IPS DF 6.9 (cell line): ENCODE data around the gene RBM19.

ENCODE experiments used
- DNase-seq: peaks from one replicate; pipeline ENCODE4 v3.0.0-alpha.2; 2013; ENCODE audit warnings: low read depth, low spot score
- H3K27ac ChIP-seq: one replicate; pipeline ENCODE4 v1.5.1; 2013; ENCODE audit warnings: low read length, control low read depth
- H3K27me3 ChIP-seq: 2 replicates; pipeline ENCODE4 v1.6.1; 2013; ENCODE audit warnings: mild to moderate bottlenecking, low read length; ENCODE audit not compliant: control insufficient read depth, insufficient read depth
- H3K36me3 ChIP-seq: 2 replicates; pipeline ENCODE4 v1.6.1; 2013; ENCODE audit warnings: low read length; ENCODE audit not compliant: control insufficient read depth, insufficient read depth
- H3K4me1 ChIP-seq: 2 replicates; pipeline ENCODE4 v1.6.1; 2013; ENCODE audit warnings: low read length; ENCODE audit not compliant: control insufficient read depth, insufficient read depth
- H3K4me3 ChIP-seq: 2 replicates; pipeline ENCODE4 v1.5.1; 2013; ENCODE audit warnings: mild to moderate bottlenecking, low read length
- H3K9me3 ChIP-seq: 2 replicates; pipeline ENCODE4 v1.6.1; 2013; ENCODE audit warnings: low read length, inconsistent platforms; ENCODE audit not compliant: control insufficient read depth, insufficient read depth
- WGBS: extraction: QIAGEN DNeasy Blood & Tissue Kit; methylation state at CpG from one replicate; pipeline ENCODE4 v1.1.7; 2013; ENCODE audit warnings: mixed read lengths, missing lambda C conversion rate; ENCODE audit not compliant: insufficient read length, insufficient coverage; 5-methylcytosine and 5-hydroxymethylcytosine counted together

Gene RBM19

DNA sequence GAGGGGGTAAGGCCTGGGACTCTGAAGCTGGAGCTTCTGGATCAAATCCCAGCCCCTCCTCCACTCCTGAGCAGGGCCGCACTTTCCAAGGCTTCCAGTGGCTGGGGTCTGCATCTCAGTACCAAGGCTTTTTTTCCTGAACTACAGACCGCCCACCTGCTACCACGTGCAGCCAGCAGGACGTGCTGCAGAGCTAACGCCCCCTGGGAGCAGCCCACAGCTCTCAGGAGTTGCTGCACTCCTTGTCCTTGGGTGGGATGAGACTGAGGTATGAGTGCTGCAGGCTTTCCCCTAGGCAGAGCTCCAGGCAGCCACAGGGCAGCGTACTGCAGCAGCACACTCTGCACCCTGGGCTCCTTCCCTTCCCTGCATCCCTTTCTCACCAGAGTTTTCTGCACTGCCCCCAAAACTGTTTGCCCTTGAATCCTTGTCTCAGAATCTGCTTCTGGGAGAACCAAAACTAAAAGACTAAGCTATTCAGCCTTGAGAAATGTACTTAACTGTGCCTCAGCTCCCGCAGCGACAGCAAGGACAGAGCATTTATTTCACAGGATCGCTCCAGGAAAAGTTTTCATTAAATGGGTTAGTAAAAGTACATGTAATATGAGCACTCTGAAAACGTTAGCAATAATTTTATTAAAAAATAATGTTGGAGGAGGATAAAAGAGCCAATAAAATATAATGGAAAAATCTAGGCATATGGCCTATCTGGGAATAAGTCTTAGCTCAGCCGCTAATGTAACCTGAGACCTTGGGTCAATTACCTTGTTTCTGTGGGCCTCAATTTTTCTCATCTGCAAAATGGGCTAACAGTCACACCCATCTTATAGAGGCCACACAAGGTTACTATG is 25.5 kb downstream of the RBM19 start:
- DNase-seq, result no peak
- H3K9me3 ChIP-seq, result no peaks in the 10 kb centered on the region
- H3K27me3 ChIP-seq, result no peaks in the 10 kb centered on the region
- no peaks in the 10 kb centered on the region for H3K4me1 ChIP-seq
- 100% methylated on average over 1 of the region's 11 CpGs for WGBS
- no peak overlapping the region for H3K4me3 ChIP-seq
- no peak overlapping the region for H3K27ac ChIP-seq
- H3K36me3 ChIP-seq, result peaks cover 29% of the 10 kb centered on the region; the same call in 1 of the 2 replicates

DNA sequence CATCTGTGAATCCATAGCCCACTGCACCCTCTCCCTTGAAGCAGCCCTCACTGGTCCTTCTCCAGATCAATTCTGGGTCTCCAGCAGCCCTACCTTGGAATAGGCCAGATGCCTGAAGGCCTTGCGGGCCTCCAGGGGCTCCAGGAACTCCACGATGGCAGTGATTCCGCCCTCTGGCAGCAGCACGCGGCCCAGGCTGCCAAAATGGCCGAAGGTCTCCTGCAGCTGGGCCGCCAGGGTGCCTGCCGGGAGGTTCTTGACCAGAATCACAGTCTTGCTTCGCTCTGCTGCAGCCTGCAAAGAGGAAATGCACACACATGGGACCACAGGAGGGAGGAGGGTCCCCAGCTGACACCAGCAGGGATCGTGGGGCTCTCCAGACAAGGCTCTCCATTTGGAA is 26.3 kb downstream of the RBM19 start:
- peaks cover 28% of the 10 kb centered on the region; the same call in 1 of the 2 replicates for H3K36me3 ChIP-seq
- no CpG with 5 or more reads among the region's 10 CpGs for WGBS
- H3K9me3 ChIP-seq, result no peaks in the 10 kb centered on the region
- H3K4me3 ChIP-seq, result no peak overlapping the region
- DNase-seq, result no peak
- H3K27ac ChIP-seq, result no peak overlapping the region
- no peaks in the 10 kb centered on the region for H3K4me1 ChIP-seq
- no peaks in the 10 kb centered on the region for H3K27me3 ChIP-seq

GRCh38 chr12:113938471-113938870 is 27.7 kb downstream of the RBM19 start:
- no peak for DNase-seq
- Histone ChIP-seq H3K4me3 (no peak overlapping the region), H3K4me1 (no peaks in the 10 kb centered on the region), H3K36me3 (peaks cover 28% of the 10 kb centered on the region; the same call in 1 of the 2 replicates), H3K27me3 (no peaks in the 10 kb centered on the region), H3K27ac (no peak overlapping the region), H3K9me3 (no peaks in the 10 kb centered on the region)
- no CpG with 5 or more reads among the region's 5 CpGs for WGBS

- WGBS, result no CpG with 5 or more reads among the region's 1 CpG
- Histone ChIP-seq H3K27ac (no peak overlapping the region), H3K4me1 (no peaks in the 10 kb centered on the region), H3K9me3 (no peaks in the 10 kb centered on the region), H3K27me3 (no peaks in the 10 kb centered on the region), H3K36me3 (peaks cover 20% of the 10 kb centered on the region; the same call in 1 of the 2 replicates), H3K4me3 (no peak overlapping the region)
- no peak for DNase-seq
Observed at GRCh38 chr12:113936460-113936859, 29.7 kb downstream of the RBM19 start.

- Histone ChIP-seq H3K27me3 (no peaks in the 10 kb centered on the region), H3K9me3 (no peaks in the 10 kb centered on the region), H3K4me1 (no peaks in the 10 kb centered on the region), H3K36me3 (peaks cover 15% of the 10 kb centered on the region; the same call in 1 of the 2 replicates), H3K4me3 (no peak overlapping the region), H3K27ac (no peak overlapping the region)
- DNase-seq, result no peak
- WGBS, result no CpG with 5 or more reads among the region's 6 CpGs
Observed at GRCh38 chr12:113935459-113935858, 30.7 kb downstream of the RBM19 start.

GRCh38 chr12:113934946-113935345 is 31.2 kb downstream of the RBM19 start:
- Histone ChIP-seq H3K27ac (no peak overlapping the region), H3K9me3 (no peaks in the 10 kb centered on the region), H3K4me1 (no peaks in the 10 kb centered on the region), H3K4me3 (no peak overlapping the region), H3K36me3 (peaks cover 12% of the 10 kb centered on the region; the same call in 1 of the 2 replicates), H3K27me3 (no peaks in the 10 kb centered on the region)
- WGBS, result no CpG with 5 or more reads among the region's 9 CpGs
- DNase-seq, result no peak

DNA sequence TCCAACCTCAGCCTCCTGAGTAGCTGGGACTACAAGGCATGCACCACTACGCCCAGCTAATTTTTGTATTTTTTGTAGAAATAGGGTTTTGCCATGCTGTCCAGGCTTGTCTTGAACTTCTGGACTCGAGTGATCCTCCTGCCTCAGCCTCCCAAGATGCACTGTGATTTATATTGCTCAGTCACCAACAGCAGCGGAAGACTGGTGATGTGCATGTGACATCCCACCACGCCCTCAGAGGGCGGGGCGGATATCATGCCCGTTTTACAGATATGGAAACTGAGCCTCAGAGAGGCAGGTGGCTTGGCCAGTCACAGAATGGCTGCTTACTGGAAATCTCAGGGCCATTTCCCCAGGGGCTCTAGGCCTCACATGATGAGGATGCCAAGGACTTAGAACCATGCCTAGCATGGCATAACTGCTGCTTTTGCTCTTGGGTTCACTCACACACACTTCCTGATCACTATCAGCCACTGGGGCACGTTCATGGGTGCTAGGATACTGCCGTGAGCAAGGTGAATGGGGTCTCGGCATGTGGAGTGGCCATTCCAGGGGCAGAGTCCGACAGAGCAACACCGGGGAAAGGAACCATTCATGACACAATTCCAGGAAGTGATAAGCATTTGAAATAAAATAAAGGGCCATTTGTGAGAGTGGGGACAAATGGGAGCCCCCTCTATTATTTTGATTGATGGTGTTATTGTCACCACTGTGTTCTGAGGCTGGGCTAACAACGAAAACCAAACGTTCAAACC is 31.9 kb downstream of the RBM19 start:
- Histone ChIP-seq H3K36me3 (peaks cover 12% of the 10 kb centered on the region; the same call in 1 of the 2 replicates), H3K4me3 (no peak overlapping the region)

GRCh38 chr12:113933201-113933786 is 32.8 kb downstream of the RBM19 start:
- Histone ChIP-seq H3K4me1 (0 out of 2 replicates have a peak, but pooled peaks cover 2% of the 10 kb centered on the region), H3K27ac (no peak overlapping the region), H3K4me3 (no peak overlapping the region), H3K36me3 (peaks cover 12% of the 10 kb centered on the region; the same call in 1 of the 2 replicates), H3K9me3 (no peaks in the 10 kb centered on the region), H3K27me3 (no peaks in the 10 kb centered on the region)
- DNase-seq, result no peak
- WGBS, result no CpG with 5 or more reads among the region's 18 CpGs

More for the DNA sequence above, 31.9 kb downstream of the RBM19 start:
- Histone ChIP-seq H3K27me3 (no peaks in the 10 kb centered on the region), H3K27ac (no peak overlapping the region), H3K9me3 (no peaks in the 10 kb centered on the region), H3K4me1 (no peaks in the 10 kb centered on the region)
- DNase-seq, result no peak
- WGBS, result no CpG with 5 or more reads among the region's 14 CpGs

DNA sequence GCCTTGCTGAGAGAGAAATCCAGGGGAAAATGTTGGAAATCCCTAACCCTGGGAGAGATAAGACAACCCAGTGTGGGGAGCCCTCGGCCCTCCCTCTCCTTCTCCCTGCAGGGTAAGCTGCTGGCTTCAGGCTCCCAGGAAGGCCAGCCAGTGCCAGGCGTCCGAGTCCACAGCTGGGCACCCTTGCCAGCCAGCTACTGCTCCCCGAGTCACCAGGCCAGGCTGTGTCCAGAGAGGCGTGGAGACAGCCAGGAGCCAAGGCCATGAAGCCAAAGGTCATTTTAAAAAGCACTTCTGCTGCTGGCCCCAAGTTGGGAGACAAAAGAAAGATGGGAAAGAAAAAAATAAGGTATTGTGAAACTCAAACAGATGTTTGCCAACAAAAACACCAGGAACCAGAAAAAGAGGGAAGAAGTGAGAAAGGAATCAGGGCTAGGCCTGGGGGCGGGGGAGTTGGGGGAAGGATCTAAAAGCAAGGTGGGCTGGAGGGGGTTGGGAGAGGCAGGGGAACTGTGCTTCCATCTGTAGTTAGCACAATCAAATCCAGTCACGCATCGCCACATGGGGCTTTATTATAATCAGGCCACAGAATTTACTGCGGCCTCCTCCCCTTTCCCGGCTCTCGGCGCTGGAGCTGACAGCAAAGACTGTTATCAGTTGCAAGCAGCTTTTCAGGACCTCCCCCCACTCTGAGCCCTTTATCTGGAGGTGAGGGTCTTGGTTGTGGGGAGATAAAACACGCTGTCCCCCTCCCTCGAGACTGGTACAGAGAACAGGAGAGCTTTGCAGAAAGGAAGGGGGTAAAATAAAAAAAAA is 33.5 kb downstream of the RBM19 start:
- DNase-seq, result no peak
- no peak overlapping the region for H3K4me3 ChIP-seq
- H3K27ac ChIP-seq, result no peak overlapping the region
- H3K4me1 ChIP-seq, result 0 out of 2 replicates have a peak, but pooled peaks cover 2% of the 10 kb centered on the region
- WGBS, result no CpG with 5 or more reads among the region's 14 CpGs
- H3K9me3 ChIP-seq, result no peaks in the 10 kb centered on the region
- H3K36me3 ChIP-seq, result peaks cover 12% of the 10 kb centered on the region; the same call in 1 of the 2 replicates
- no peaks in the 10 kb centered on the region for H3K27me3 ChIP-seq
